SK-N-SH treated with all-trans-retinoic acid at 6 μM for 48 hours (cell line): ENCODE data around the gene IQCF6.
"Not testable (repeated sequence)": the region's sequence is repeated elsewhere in the genome, so short reads cannot be mapped to it uniquely, and the experiment has no call there.

Experiments used
- ATAC-seq: fragments of 200-7000 bp; cut with Tn5 transposase; 3 replicates; pipeline ENCODE4 v1.9.1; 2020; ENCODE audit warnings: mild to moderate bottlenecking, moderate library complexity
- ARNTL ChIP-seq: fragments of 450-650 bp; formaldehyde crosslinking; IDR thresholded peaks from 2 replicates; pipeline ENCODE4 v1.5.0; 2020; ENCODE audit warnings: low read depth, mild to moderate bottlenecking, moderate library complexity, borderline replicate concordance
- BACH2 ChIP-seq: fragments of 250-450 bp; sonication (Bioruptor Pico); IDR thresholded peaks from 2 replicates; pipeline ENCODE4 v1.9.0; 2021; ENCODE audit warnings: mild to moderate bottlenecking, borderline replicate concordance
- CREB5 ChIP-seq: fragments of 250-450 bp; sonication (Bioruptor Pico); IDR thresholded peaks from 2 replicates; pipeline ENCODE4 v1.5.1; 2020; ENCODE audit warnings: low read depth, mild to moderate bottlenecking, moderate library complexity
- CSDC2 ChIP-seq: fragments of 250-450 bp; sonication (Bioruptor Pico); IDR thresholded peaks from 2 replicates; pipeline ENCODE4 v1.5.0; 2020; ENCODE audit warnings: mild to moderate bottlenecking, moderate library complexity
- ESRRG ChIP-seq: fragments of 250-450 bp; sonication (Bioruptor Pico); IDR thresholded peaks from 2 replicates; pipeline ENCODE4 v1.6.1; 2021; ENCODE audit warnings: mild to moderate bottlenecking
- ISL1 ChIP-seq: fragments of 250-450 bp; sonication (Bioruptor Pico); IDR thresholded peaks from 2 replicates; pipeline ENCODE4 v2.1.2; 2022; ENCODE audit warnings: mild to moderate bottlenecking, moderate library complexity
- OSR1 ChIP-seq: fragments of 250-450 bp; sonication (Bioruptor Pico); IDR thresholded peaks from 2 replicates; pipeline ENCODE4 v1.8.0; 2022; ENCODE audit warnings: moderate library complexity, mild to moderate bottlenecking, inconsistent platforms
- PPARA ChIP-seq: fragments of 250-450 bp; sonication (Bioruptor Pico); IDR thresholded peaks from 2 replicates; pipeline ENCODE4 v1.5.0; 2020; ENCODE audit warnings: mild to moderate bottlenecking, borderline replicate concordance
- SNAI2 ChIP-seq: fragments of 250-450 bp; sonication (Bioruptor Pico); IDR thresholded peaks from 2 replicates; pipeline ENCODE4 v1.5.0; 2020; ENCODE audit warnings: mild to moderate bottlenecking, moderate library complexity
- TSHZ2 ChIP-seq: fragments of 250-450 bp; sonication (Bioruptor Pico); IDR thresholded peaks from 2 replicates; pipeline ENCODE4 v1.5.0; 2020; ENCODE audit warnings: mild to moderate bottlenecking, moderate library complexity
- ZFP3 ChIP-seq: fragments of 250-450 bp; sonication (Bioruptor Pico); IDR thresholded peaks from 2 replicates; pipeline ENCODE4 v1.5.0; 2020; ENCODE audit warnings: mild to moderate bottlenecking, moderate library complexity
- ZFP30 ChIP-seq: fragments of 450-650 bp; formaldehyde crosslinking; IDR thresholded peaks from 2 replicates; pipeline ENCODE4 v1.5.0; 2022; ENCODE audit warnings: mild to moderate bottlenecking, moderate library complexity
- ZNF70 ChIP-seq: fragments of 450-650 bp; formaldehyde crosslinking; IDR thresholded peaks from 2 replicates; pipeline ENCODE4 v1.5.0; 2020; ENCODE audit warnings: mild to moderate bottlenecking, moderate library complexity
- ZNF8 ChIP-seq: fragments of 450-650 bp; formaldehyde crosslinking; IDR thresholded peaks from 2 replicates; pipeline ENCODE4 v1.5.0; 2020; ENCODE audit warnings: mild to moderate bottlenecking, moderate library complexity
- TF ChIP-seq, protein P1 (sequence below): fragments of 250-450 bp; sonication (Bioruptor Pico); IDR thresholded peaks from 2 replicates; pipeline ENCODE4 v1.5.1; 2021; ENCODE audit warnings: mild to moderate bottlenecking, moderate library complexity
- TF ChIP-seq, protein P2 (sequence below): fragments of 250-450 bp; sonication (Bioruptor Pico); IDR thresholded peaks from 2 replicates; pipeline ENCODE4 v1.8.0; 2020; ENCODE audit warnings: mild to moderate bottlenecking, moderate library complexity, borderline replicate concordance

Gene IQCF6

GRCh38 chr3:51750878-51751277, 28.2 kb downstream of the IQCF6 start:
- no peak for ATAC-seq
- TF ChIP-seq ZNF8 (CRISPR knock-in tag) (no peak), OSR1 (no peak), SNAI2 (CRISPR knock-in tag) (no peak), ZFP3 (CRISPR knock-in tag) (no peak), TSHZ2 (no peak), ARNTL (no peak), ZFP30 (CRISPR knock-in tag) (no peak), PPARA (CRISPR knock-in tag) (no peak)
- TF ChIP-seq, protein P1, sequence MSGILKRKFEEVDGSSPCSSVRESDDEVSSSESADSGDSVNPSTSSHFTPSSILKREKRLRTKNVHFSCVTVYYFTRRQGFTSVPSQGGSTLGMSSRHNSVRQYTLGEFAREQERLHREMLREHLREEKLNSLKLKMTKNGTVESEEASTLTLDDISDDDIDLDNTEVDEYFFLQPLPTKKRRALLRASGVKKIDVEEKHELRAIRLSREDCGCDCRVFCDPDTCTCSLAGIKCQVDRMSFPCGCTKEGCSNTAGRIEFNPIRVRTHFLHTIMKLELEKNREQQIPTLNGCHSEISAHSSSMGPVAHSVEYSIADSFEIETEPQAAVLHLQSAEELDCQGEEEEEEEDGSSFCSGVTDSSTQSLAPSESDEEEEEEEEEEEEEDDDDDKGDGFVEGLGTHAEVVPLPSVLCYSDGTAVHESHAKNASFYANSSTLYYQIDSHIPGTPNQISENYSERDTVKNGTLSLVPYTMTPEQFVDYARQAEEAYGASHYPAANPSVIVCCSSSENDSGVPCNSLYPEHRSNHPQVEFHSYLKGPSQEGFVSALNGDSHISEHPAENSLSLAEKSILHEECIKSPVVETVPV = no peak
- TF ChIP-seq, protein P2, sequence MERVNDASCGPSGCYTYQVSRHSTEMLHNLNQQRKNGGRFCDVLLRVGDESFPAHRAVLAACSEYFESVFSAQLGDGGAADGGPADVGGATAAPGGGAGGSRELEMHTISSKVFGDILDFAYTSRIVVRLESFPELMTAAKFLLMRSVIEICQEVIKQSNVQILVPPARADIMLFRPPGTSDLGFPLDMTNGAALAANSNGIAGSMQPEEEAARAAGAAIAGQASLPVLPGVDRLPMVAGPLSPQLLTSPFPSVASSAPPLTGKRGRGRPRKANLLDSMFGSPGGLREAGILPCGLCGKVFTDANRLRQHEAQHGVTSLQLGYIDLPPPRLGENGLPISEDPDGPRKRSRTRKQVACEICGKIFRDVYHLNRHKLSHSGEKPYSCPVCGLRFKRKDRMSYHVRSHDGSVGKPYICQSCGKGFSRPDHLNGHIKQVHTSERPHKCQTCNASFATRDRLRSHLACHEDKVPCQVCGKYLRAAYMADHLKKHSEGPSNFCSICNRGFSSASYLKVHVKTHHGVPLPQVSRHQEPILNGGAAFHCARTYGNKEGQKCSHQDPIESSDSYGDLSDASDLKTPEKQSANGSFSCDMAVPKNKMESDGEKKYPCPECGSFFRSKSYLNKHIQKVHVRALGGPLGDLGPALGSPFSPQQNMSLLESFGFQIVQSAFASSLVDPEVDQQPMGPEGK = no peak

DNA sequence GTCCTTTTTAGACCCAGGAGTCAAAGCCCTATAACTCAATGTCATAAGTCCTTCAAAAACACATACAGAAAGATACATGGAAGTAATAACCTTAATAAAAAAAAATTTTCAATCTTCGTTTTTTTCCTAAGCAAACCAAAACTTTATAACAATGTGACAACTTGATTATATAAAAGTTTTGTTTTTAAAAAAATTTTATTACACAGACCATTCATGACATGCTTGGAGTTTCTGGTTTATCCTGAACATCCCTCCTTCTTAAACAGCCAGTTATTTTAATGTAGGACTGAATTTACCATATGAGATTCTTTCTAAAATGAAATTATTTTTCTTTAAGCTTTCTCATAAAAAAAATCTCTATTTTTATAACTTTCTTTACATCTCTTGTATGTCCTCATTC, 30.7 kb downstream of the IQCF6 start:
- no peak for ATAC-seq
- TF ChIP-seq CREB5 (CRISPR knock-in tag) (no peak), ISL1 (no peak)

DNA sequence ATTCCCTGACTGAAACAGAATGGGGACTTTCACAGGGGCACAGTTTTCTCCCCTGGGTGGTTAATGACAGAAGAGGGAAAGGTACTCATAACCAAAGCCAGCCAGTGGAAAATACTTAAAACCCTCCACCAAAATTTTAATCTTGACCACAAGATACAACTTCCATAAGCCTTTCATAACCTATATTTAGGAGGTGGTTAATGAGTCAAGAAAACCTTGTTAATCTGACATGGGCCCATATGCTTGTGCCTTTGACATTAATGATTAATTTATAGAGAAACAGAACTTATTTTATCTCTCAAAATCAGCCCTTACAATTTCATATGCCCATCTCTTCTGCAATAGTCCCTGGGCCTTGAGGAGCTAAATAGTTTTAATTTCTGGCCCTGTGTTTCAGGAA, 31.2 kb downstream of the IQCF6 start:
- no peak for ATAC-seq
- TF ChIP-seq PPARA (CRISPR knock-in tag) (no peak), OSR1 (no peak), ESRRG (CRISPR knock-in tag) (no peak)
- TF ChIP-seq, protein P1 = no peak

DNA sequence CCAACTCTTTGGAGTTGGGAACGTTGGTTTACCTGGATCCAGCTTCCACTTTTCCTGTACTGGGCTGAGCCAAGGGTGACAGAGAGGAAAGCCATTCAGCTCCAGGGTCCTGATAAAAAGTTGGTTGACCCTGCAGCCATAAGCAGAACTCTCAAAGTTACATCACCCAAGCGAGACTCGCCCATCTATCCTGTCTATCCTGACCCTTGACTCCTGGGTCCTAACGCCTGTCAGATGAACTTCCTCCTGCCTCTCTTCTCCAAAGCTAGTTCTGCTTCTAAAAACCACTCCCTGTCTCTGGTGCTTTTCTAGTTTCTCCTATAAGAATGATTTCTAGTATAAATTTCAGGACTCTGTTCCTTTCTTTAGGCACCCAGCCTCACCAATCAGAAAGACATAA, 36.1 kb downstream of the IQCF6 start:
- not testable (repeated sequence) for ATAC-seq

GRCh38 chr3:51742320-51742719, 36.7 kb downstream of the IQCF6 start:
- not testable (repeated sequence) for ATAC-seq

GRCh38 chr3:51739110-51739509, 39.9 kb downstream of the IQCF6 start:
- no peak for ATAC-seq
- no peak for TF ChIP-seq ISL1
- TF ChIP-seq ARNTL = no peak
- TF ChIP-seq CSDC2 (CRISPR knock-in tag) = no peak
- no peak for TF ChIP-seq SNAI2 (CRISPR knock-in tag)
- no peak for TF ChIP-seq ZNF8 (CRISPR knock-in tag)
- TF ChIP-seq TSHZ2 = no peak
- TF ChIP-seq ZNF70 (CRISPR knock-in tag) = no peak
- TF ChIP-seq ZFP30 (CRISPR knock-in tag) = no peak
- no peak for TF ChIP-seq BACH2 (CRISPR knock-in tag)
- TF ChIP-seq, protein P1 = no peak
- no peak for TF ChIP-seq PPARA (CRISPR knock-in tag)
- TF ChIP-seq, protein P2 = no peak
